ENCODE results near the gene NAA40. TPM values are rescaled to one million over a fixed set of nuclear protein-coding genes. Genes with fewer than 3 reads are reported as not detected.

NAA40 gene
- total and polyA plus RNA-seq, 2 of the 13 experiments (the other 11 are each of a cell fraction or from before 2014, with no cell fraction given), result 11.1 to 17.9 TPM

DNA sequence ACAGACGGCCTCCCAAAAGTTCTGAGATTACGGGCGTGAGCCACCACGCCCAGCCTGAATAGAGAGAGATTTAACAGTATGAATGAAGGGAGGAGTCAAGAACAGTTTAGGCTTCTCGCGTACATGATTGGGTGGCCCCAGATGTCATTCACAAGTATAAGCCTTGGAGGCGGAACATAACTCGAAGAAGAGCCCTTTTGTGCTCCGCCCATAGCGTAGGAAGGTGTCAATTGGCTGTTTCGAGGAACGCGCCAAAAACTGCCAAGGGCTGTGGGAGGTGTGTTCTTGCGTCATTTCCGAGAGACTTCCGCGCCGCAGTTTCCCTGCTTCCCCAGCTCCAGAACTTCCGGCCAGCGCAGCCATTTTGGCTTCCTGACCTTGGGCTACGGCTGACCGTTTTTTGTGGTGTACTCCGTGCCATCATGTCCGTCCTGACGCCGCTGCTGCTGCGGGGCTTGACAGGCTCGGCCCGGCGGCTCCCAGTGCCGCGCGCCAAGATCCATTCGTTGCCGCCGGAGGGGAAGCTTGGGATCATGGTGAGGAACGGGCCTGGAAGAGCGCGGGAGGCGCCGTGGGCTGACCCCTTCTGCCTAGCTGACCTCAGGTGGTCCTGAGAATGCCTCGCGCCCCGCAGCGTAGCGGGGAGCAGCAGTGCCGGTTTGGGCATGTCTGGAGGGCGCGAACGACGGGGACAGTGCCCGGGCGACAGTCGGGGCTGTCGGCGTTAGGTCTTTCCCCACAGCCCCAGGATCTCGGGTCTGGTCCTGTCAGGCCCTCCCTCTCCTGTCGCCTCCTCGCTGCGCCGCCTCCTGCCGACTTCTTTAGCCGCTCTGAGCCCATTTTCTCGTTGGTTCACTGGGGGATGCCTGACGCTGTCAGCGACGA lies 35.7 kb downstream of the NAA40 start, which contains the start of gene COX8A (continued):
- TF ChIP-seq ZNF766 (CRISPR knock-in tag; IDR thresholded peaks at IDR 0.05; ENCODE audit: borderline replicate concordance), result no peak
- 0 out of 2 replicates have a peak, but pooled peaks have one; percentile 55 for TF ChIP-seq ZNF329 (CRISPR knock-in tag; IDR thresholded peaks at IDR 0.05; ENCODE audit: low read depth)
- TF ChIP-seq ATF1 (CRISPR knock-in tag; IDR thresholded peaks at IDR 0.05), result peak; percentile 92
- TF ChIP-seq SOX13 (IDR thresholded peaks at IDR 0.05), result no peak
- peak in 1 of 2 experiments; percentile 16; a peak in 1 of 4 replicates for TF ChIP-seq SOX13 (CRISPR knock-in tag; conservative IDR thresholded peaks at IDR 0.05 in 1 of 2, IDR thresholded peaks at IDR 0.05 in 1 of 2)
- TF ChIP-seq, protein P1, sequence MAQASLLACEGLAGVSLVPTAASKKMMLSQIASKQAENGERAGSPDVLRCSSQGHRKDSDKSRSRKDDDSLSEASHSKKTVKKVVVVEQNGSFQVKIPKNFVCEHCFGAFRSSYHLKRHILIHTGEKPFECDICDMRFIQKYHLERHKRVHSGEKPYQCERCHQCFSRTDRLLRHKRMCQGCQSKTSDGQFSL (CRISPR knock-in tag; IDR thresholded peaks at IDR 0.05), result no peak
- TF ChIP-seq ZNF251 (CRISPR knock-in tag; IDR thresholded peaks at IDR 0.05), result no peak
- TF ChIP-seq, protein P2, sequence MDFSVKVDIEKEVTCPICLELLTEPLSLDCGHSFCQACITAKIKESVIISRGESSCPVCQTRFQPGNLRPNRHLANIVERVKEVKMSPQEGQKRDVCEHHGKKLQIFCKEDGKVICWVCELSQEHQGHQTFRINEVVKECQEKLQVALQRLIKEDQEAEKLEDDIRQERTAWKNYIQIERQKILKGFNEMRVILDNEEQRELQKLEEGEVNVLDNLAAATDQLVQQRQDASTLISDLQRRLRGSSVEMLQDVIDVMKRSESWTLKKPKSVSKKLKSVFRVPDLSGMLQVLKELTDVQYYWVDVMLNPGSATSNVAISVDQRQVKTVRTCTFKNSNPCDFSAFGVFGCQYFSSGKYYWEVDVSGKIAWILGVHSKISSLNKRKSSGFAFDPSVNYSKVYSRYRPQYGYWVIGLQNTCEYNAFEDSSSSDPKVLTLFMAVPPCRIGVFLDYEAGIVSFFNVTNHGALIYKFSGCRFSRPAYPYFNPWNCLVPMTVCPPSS (IDR thresholded peaks at IDR 0.05), result no peak
- TF ChIP-seq NR2C2 (CRISPR knock-in tag; IDR thresholded peaks at IDR 0.05; ENCODE audit: borderline replicate concordance), result peak; percentile 66; the same call in 1 of the 2 replicates
- no peak for TF ChIP-seq HNRNPUL1 (IDR thresholded peaks at IDR 0.05; ENCODE audit: low read depth, low read length)
- no peak for TF ChIP-seq MAFF (IDR thresholded peaks at IDR 0.05; ENCODE audit: low read depth, low read length)
- TF ChIP-seq EEA1 (CRISPR knock-in tag; IDR thresholded peaks at IDR 0.05; ENCODE audit: borderline replicate concordance), result no peak
- peak; percentile 94 for TF ChIP-seq PHF20 (CRISPR knock-in tag; IDR thresholded peaks at IDR 0.05)
- TF ChIP-seq CEBPG (CRISPR knock-in tag; IDR thresholded peaks at IDR 0.05), result peak; percentile 83
- TF ChIP-seq CHD2 (IDR thresholded peaks at IDR 0.05; ENCODE audit: low read depth, low read length), result no peak
- TF ChIP-seq CHCHD3 (CRISPR knock-in tag; IDR thresholded peaks at IDR 0.05), result 0 out of 2 replicates have a peak, but pooled peaks have one; percentile 67
- TF ChIP-seq MAF1 (CRISPR knock-in tag; IDR thresholded peaks at IDR 0.05; ENCODE audit: borderline replicate concordance), result no peak
- TF ChIP-seq MATR3 (CRISPR knock-in tag; IDR thresholded peaks at IDR 0.05), result no peak
- peak; percentile 67; the same call in 1 of the 2 replicates for TF ChIP-seq ZNF747 (CRISPR knock-in tag; IDR thresholded peaks at IDR 0.05; ENCODE audit: borderline replicate concordance)
- TF ChIP-seq ZNF7 (CRISPR knock-in tag; IDR thresholded peaks at IDR 0.05), result peak; percentile 83
- TF ChIP-seq, protein P3, sequence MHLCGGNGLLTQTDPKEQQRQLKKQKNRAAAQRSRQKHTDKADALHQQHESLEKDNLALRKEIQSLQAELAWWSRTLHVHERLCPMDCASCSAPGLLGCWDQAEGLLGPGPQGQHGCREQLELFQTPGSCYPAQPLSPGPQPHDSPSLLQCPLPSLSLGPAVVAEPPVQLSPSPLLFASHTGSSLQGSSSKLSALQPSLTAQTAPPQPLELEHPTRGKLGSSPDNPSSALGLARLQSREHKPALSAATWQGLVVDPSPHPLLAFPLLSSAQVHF (CRISPR knock-in tag; IDR thresholded peaks at IDR 0.05), result 0 out of 2 replicates have a peak, but pooled peaks have one; percentile 75
- TF ChIP-seq, protein P4, sequence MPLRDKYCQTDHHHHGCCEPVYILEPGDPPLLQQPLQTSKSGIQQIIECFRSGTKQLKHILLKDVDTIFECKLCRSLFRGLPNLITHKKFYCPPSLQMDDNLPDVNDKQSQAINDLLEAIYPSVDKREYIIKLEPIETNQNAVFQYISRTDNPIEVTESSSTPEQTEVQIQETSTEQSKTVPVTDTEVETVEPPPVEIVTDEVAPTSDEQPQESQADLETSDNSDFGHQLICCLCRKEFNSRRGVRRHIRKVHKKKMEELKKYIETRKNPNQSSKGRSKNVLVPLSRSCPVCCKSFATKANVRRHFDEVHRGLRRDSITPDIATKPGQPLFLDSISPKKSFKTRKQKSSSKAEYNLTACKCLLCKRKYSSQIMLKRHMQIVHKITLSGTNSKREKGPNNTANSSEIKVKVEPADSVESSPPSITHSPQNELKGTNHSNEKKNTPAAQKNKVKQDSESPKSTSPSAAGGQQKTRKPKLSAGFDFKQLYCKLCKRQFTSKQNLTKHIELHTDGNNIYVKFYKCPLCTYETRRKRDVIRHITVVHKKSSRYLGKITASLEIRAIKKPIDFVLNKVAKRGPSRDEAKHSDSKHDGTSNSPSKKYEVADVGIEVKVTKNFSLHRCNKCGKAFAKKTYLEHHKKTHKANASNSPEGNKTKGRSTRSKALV (CRISPR knock-in tag; IDR thresholded peaks at IDR 0.05), result peak; percentile 73; the same call in 1 of the 2 replicates
- no peak; the same call in none of the 2 replicates for TF ChIP-seq NCOA2 (CRISPR knock-in tag; IDR thresholded peaks at IDR 0.05)
- no peak for TF ChIP-seq AGO1 (IDR thresholded peaks at IDR 0.05; ENCODE audit: low read depth, low read length, poor library complexity, severe bottlenecking)
- TF ChIP-seq GABPB1 (CRISPR knock-in tag; IDR thresholded peaks at IDR 0.05), result peak; percentile 98
- peak; percentile 81; the same call in 1 of the 2 replicates for TF ChIP-seq ZNF230 (CRISPR knock-in tag; IDR thresholded peaks at IDR 0.05)
- TF ChIP-seq ZNF672 (CRISPR knock-in tag; IDR thresholded peaks at IDR 0.05), result no peak
